ENCODE results near the gene CHMP3.

DNA sequence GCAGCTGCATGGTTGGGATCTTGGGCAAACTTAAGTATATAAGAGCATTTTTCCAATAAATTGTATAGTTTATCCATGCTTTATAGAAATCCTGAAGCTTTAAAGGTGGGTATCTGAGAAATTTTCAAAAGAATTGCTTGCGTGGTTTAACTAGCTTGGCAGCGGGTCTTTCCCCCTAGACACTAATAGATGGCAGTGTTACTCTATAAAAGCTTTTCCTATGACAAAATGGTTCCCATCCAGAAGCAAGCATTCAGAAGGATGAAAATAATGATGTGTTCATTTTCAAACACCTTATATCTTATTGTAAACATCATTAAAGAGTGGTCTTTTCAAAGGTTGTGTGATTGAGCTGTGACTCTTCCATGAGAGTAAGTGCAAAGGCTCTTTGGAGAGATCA is 76.2 kb downstream of the CHMP3 start:
- no peak for TF ChIP-seq CTCF (IDR thresholded peaks at IDR 0.05 in 2 of 3, conservative IDR thresholded peaks at IDR 0.05 in 1 of 3; ENCODE audit: borderline replicate concordance in 1 of 3, insufficient read depth in 1 of 3, low read depth in 2 of 3, low read length in 2 of 3)
- no peak for TF ChIP-seq POLR2A (IDR thresholded peaks at IDR 0.05; ENCODE audit: borderline replicate concordance, extremely low read depth, insufficient read depth, insufficient read length)
- TF ChIP-seq FOSL1 (IDR thresholded peaks at IDR 0.05; ENCODE audit: low read depth): no peak
- no peak for TF ChIP-seq EZH2phosphoT487 (IDR thresholded peaks at IDR 0.05; ENCODE audit: borderline replicate concordance)
- no peak for TF ChIP-seq EZH2 (IDR thresholded peaks at IDR 0.05)
- TF ChIP-seq POLR2AphosphoS5 (IDR thresholded peaks at IDR 0.05; ENCODE audit: low read depth, low read length): no peak
- no peak for TF ChIP-seq ELF1 (IDR thresholded peaks at IDR 0.05; ENCODE audit: borderline replicate concordance, low read depth)
- TF ChIP-seq SP1 (IDR thresholded peaks at IDR 0.05; ENCODE audit: low read depth): no peak
- no peak for TF ChIP-seq REST (IDR thresholded peaks at IDR 0.05; ENCODE audit: low read depth)

Measured in HCT116 (cell line).